ENCODE measurements around the gene ARMC3. TPM values are rescaled to one million over a fixed set of nuclear protein-coding genes. Genes with fewer than 3 reads are reported as not detected.

The ARMC3 gene
- total RNA-seq, 1 donor from 2014 or later = not detected

DNA sequence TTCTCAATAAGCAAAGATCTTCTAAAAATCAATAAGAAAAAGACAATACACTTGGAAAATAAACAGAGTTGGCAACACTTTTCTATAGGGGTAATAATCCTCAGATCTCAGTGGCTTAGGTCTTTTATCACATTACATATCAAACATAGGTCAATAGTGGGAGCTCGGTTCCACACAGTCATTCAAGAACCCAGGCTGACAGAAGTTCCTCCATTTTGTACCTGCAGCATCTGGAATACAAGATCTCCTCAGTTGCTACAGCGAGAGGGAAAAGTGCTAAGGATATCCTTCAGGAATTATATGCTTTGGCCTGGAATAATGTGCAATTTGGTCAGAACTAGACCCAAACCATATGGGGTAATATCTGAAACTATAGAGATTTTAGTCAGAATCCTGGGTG, 112.1 kb downstream of the ARMC3 start:
- intact Hi-C loops (cut with micrococcal nuclease) = no loop called here

DNA sequence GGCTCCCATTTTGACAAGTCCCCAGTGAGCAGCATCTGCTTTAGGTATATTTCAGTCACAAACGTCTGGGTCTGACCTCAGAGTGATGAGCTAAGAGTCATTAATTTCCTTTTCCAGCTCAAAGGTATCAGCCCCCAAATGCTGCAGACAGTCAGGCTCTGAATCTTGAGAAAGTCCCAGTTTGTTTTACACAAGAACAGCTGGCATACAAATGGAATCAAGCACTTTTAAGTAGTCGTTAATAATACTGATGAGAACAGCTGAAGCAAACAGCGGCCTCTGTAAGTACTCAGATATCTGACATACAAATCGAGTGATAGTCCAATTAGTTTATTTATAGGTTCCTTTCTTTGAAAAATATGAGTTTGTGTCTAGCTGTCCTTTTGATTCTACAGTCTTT, 118.2 kb downstream of the ARMC3 start:
- intact Hi-C loops (cut with micrococcal nuclease) = no loop called here

DNA sequence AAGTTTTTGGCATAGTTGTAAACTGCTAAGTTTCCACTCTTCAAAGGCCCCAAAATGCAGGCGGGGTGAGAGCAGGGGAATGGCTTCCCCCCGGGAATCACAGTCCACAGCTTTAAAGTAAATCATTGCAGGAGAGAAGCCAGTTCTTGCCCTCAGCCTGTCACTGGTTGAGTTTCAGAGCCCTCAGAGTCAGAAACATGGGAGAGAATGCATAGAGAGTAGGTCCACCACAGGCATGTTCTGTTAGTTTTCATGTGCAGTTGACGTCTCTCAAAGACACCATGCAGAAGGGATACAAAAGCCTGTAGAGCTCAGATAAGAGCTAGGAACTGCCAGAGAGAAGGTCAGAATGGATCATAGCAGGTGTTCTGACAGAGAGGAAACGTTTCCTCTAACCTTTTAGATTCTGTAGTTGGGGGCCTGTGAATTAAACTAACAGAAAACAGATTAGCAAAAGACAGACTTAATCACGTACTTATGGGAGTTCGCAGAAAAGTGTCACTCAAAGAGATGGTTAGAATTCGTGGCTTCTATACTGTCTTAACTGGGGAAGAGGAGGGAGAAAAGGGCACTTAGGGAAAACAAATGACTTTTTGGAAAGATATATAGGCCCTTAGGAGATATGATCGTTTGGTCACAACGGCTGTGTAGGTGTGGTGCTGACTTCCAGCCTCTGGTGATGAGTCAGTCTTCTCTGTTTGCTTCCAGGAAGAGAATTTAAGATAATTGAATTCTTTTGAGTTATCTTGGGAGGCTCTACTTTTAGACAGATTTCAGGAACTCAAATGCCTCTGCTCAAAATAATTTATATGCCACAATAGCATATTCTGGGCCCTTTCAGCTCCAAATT, 119.6 kb downstream of the ARMC3 start:
- intact Hi-C loops (cut with micrococcal nuclease) = no loop called here

DNA sequence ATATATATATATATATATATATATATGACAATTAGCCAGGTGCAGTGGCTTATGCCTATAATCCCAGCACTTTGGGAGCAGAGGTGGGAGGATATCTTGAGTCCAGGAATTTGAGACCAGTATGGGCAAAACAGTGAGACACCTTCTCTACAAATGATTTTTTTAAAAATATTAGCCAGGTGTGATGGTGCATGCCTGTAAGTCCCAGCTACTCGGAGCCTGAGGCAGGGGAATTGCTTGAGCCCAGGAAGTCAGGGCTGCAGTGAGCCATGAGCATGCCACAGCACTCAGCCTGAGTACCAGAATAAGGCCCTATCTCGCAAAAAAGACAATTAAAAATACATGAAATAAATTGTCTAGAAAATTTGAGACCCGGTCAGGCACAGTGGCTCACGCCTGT, 120.3 kb downstream of the ARMC3 start:
- intact Hi-C loops (cut with micrococcal nuclease) = no loop called here

DNA sequence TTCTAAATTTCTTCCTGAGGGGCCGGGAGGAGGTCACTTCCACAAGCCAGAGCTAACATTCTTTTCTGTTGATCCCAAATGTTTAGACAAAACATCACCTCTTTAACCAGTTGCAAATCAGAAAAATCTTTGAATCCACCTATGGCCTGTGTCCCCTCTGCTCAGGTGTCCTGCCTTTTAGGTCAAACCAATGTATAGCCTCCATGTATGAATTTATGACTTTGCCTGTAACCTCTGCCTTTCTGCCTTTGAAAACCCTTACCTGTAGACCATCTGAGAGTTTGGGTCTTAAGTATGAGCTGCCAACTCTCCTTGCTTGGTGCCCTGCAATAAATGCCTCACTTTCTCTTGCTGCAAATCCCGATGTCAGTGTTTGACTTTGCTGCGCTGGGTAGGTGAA, 123.4 kb downstream of the ARMC3 start:
- intact Hi-C loops (cut with micrococcal nuclease) = no loop called here

DNA sequence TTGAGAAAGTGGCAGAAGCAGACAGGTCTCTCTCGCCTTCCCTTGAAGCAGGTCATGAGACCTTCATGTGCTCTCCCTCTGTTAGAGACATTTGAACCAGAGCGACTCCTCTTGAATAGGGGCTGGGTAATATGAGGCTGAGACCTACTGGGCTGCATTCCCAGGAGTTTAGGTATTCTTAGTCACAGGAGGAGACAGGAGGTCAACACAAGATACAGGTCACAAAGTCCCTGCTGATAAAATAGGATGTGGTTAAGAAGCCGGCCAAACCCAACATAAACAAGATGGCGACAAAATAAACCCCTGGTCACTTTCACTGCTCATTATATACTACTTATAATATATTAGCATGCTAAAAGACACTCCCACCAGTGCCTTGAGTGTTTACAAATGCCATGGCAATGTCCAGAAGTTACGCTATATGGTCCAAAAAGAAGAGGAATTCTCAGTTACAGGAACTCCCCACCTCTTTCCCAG, 124.0 kb downstream of the ARMC3 start:
- intact Hi-C loops (cut with micrococcal nuclease) = no loop called here

DNA sequence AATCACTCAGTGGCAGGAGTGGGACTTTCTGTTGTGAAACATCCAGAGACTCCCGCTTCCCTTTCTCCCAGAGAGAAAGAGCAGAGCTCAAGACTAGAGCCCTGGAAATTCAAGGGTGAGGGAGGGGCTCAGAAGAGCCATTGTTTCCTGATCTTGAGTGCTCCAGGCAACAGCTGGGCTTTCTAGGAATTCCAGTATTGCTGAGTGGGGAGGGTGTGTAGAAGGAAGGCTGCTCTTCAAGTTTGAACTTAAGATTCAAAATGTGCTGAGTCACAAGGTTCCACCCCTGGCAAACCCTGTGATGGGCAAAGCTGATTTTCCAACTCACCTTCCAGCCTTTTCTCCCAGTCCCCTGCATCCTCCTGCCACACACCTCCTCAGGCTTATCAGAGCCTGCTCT, 125.2 kb downstream of the ARMC3 start:
- intact Hi-C loops (cut with micrococcal nuclease) = no loop called here

DNA sequence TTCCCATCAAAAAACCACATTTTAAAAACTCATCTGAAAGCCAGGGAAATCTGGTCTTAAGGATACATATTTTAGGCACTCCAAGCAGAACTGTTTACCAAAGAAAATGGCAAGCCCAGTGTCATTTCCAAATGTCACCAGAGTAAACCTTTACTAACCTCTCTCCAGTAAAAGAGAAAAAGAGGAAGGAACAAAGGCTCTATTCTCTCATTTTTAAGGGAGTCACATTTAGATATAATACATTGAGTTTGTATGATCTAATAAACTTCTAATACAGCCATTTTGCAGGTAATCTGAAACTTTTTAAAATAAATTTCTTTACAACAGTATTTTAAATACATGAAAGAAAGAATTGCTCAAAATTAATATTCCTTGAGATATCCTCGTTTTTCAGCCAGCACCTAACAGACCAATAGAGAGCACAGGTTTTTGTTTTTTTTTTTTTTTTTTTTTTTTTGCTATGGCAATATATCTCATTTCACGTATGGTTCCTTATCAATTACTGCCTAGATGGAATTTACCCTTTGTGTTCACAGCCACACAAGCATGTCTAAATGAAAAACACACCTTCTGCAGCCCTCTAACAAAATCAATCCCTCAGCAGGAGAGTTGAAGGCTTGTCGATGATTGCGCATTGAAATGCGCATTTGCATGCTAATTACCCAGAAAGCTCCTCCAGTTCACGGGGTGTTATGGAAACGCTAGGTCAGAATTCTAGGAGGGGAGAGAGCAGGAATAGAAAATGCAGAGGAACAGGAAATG, 127.8 kb downstream of the ARMC3 start:
- intact Hi-C loops (cut with micrococcal nuclease) = no loop called here

DNA sequence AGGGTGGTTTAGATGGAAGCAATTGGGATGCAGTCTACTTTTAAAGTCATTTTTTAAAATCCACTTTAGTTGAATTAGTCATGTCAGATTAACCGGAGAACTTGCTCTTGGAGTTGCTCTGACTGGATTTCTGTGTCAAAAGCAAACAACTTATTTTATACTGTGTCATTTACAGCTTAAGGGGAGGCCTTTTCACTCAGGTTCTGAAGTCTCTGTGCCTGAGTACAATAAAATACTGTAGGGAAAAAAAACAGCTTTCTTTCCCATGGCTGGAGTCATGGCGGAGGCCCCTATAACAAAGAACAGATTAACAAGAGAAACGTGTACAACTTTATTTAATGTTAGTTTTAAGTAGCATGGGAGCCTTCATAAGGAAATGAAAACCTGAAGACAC, 128.3 kb downstream of the ARMC3 start:
- intact Hi-C loops (cut with micrococcal nuclease) = no loop called here

DNA sequence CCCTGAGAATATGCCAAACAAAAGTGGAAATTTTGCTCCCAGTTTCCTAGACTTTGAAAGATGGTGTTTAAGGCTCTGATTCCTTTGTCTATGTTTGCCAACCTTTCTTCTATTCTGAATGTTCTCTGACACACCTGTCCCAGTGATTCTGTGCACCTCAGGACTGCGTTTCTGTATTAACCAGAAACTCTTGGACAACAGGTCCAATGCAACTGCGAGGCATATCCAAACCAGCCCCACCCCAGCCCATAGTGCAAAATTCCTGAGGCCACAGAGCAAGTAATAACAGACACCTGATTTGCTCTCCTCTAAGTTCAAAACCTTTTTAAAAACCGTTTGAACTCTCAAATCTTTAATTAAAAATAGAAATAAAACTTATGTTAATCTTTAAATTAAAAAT, 130.5 kb downstream of the ARMC3 start:
- intact Hi-C loops (cut with micrococcal nuclease) = no loop called here

DNA sequence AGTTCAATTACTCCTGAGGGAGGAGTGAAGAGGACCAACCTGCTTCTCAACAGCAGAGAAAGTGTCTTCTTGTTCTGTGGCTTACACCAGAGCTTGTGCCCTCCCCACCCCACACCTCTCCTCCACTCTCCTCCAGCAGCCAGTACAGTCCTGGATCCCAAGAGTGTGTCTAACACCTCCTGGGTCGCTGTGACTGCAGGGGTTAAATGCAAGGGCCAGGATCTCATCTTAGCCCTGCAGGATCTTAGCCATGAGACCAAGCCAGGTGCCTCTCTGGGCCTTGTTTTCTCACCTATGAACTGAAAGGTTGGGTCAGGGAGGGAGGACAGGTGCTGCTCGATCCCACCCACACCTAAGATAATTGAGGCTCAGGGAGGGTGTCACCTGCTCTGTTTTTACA, 133.1 kb downstream of the ARMC3 start:
- intact Hi-C loops (cut with micrococcal nuclease) = no loop called here

DNA sequence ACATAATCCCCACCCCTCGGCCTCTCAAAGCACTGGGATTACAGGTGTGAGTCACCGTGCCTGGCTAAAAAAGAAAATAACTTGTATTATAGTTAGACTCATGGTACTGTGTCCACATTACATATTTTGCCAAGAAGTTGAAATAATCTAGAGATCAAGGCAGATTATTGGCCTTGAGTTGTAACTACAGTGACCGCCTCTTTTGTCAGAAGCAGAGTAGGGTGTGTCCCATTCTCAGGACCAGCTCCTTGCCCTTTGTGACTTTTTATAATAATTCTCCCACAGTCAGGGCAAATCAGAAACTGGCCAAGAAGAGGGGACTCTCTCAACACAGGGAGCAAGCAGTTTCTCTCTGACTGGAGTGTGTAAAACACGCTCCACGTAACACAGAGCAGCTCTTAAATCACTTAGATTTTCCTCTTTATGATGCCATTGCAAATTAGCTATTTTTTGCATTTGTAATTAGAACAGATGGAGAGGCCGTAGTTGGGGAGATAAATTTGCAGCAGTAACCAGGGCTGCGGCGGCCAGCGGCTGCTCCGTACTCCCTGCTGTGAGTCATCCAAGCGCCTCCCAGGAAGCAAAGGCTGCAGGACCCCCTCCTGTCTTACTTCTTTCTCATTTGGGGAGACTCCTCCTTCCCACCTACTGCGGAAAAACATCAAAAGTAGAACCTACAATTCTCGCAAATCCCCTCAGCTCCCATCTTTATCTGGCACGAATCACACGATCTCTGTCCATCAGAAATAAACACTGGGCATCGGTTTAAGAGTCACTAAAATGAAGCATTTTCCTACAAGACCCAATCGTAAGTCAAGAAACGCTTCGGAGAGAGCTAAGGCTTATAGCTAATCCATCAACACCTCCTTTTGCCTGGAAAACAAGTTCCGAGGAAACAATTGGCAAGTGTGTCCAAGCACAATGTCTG, 135.5 kb downstream of the ARMC3 start:
- intact Hi-C loops (cut with micrococcal nuclease) = no loop called here

DNA sequence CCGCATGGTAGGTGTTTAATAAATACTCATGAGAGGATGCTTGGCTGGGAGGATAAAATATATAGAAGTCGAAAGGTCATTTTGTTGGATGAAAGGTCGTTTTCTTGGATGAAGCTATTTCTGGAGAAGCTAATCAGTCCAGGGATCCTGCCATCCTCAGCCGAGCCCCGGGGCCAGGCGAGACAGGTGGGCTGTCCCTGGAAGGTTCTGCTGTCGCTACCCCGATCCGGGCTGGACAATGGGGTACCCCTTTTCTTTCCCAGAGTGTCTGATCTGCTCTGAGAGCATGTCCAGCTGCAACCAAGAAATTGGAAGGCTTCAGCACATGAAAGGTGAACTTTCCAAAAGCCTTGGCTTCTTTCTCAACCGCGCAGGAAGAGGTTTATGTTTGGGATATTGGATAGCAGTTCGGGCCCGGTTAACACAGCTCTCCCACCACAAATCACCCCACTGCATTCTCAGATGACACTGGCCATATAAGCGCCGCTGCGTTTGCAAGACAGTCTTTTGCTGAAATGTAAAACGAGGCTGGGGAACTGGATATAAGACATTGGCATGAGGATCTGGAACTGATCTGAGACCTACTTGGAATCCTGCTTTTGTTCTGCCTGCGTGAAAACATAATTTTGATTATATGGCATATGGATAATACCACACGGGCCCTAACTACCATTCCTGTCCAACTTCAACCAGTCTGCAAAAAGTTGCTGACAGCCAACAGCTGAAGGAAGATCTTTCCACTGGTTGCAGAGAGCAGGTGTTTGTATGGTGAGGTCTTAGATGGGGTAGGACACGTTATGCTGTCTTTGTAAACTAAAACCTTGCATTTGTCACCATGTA, 136.3 kb downstream of the ARMC3 start:
- intact Hi-C loops (cut with micrococcal nuclease) = no loop called here

DNA sequence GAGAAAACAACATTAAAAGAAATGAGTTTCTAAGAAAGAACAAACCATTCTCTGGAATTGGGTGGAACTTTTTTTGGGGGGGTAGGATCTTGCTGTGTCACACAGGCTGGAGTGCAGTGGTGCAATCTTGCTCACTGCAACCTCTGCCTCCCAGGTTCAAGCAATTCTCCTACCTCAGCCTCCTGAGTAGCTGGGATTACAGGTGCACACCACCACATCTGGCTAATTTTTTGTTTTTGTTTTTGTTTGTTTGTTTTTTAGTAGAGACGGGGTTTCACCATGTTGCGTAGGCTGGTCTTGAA, 136.9 kb downstream of the ARMC3 start:
- intact Hi-C loops (cut with micrococcal nuclease) = loop anchor here (5.0 kb wide), 2 partner anchors 512 to 1072 kb away; no protein-coding TSS in a partner anchor

DNA sequence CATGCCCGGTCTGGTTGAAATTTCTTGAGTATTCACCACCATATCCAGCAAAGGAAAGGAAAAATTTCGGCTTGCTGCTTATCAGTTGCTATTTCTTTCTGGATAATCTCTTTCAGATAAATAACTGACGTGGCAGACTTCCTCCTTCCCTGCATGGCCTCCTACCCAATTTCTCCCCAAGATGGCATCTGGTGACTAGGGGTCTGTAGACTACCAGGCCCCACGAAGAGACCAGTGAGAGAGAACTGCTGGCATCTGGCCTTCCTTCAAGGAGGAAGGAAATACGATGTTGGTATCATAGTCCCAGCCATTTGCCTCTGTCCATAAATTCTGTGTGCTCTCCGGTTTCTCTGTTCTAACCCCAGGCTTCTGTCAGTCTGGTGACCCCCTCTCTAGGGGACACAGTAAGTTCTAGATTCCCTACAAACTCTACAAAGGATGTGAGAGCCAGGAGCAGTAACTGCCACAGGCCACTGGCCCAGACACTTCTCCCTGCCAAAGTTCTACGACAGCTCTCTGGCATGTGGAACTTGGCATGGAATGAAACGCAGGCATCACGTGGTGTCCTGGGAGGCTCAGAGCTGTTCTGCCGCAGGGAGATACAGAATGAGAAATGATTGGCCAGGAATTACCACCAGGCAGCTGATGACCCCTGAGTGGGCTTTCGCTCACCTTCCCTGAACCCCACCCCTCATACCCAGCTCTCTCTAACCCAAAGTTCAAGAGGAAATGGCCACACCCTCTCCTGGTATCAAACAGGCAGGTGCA, 137.5 kb downstream of the ARMC3 start:
- intact Hi-C loops (cut with micrococcal nuclease) = loop anchor here (5.0 kb wide), 2 partner anchors 513 to 1073 kb away; no protein-coding TSS in a partner anchor

DNA sequence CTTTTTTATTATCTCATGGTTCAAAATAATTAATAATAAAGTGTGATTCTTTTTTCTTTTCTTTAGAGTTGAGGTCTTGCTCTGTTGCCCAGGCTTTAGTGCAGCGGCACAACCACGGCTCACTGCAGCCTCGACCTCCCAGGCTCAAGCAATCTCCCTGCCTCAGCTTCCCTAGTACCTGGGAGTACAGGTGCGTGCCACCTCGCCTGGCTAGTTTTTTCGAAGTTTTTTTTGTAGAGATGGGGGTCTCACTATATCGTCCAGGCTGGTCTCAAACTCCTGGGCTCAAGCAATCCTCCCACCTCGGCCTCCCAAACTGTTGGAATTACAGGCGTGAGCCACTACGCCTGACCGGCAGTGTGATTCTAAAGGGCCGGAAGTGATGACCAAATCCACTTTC, 139.5 kb downstream of the ARMC3 start:
- intact Hi-C loops (cut with micrococcal nuclease) = loop anchor here (5.0 kb wide), 2 partner anchors 515 to 1075 kb away; no protein-coding TSS in a partner anchor

DNA sequence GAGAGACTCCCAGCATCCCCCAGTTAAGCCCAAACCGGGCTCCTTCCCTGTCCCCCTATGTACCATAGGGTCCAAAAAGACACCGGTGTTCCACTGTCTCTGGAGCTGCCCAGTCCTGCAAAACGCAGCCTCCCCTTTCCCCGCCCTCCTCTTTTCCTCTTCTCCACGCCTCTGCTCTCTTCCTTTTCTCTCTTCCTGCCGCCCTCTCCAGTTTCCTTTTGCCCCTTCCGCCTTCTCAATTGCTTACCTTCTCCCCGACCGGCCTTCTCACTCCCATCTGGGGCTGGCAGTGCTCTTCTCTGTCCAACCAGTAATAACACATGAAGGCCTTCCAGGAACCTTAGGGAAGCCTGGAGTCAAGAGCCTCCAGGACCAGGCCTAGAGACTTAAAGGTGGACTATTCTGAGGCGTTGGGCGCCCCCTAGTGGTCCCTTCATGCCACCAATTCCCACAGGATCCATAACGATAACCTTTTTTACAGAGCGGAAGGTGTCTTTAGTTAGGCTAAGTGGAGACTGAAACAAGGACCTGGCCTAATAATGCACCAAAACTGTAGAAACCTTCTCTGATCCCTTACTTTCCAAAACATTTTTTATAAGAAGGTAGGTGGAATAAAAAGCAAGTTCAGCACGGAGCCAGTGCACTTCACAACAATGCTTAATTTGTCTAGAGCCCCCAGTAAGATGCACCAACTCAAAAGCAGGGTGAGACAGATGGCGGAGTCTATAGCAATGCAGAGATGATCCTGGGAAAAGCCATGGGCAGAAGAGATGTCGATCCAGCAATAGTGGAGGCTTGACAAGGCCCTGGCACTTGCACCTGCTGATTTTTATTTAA, 140.3 kb downstream of the ARMC3 start:
- intact Hi-C loops (cut with micrococcal nuclease) = loop anchor here (2.0 to 5.0 kb wide), 3 partner anchors 516 to 1076 kb away; no protein-coding TSS in a partner anchor

DNA sequence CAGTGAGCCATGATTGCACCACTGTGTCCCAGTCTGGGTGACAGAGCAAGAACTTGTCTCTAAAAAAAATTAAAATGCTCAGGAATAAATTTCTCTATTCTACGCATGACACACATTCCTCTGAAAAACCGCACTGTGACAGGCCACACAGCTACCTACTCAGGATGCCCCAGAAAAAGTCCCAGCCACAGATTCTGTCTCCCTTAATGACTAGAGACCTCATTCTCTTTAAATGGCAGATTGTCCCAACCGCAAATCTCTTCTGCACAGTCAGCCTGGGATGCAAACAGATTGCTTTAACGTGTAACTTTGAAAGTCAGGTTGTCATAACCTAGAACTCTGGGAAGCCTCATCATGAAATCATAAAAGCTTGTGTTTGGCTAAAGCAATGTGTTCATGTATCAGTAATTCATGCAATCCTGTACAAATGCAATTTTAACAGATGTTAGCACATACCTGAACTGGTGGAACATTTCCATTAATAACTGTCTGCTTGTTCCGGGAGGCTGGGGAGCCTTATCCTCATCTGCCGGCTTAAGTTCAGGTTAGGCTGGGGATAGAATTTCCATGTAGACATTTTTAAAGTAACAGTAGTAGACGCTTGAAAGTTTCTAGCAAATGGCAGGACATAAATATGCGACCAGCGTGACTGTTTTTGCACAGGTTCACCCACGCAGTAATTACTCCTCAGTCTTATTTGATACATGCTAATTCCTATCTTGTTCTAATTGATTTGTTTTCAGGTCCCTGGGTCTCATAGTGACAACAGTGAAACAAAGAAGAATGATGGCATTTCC, 141.4 kb downstream of the ARMC3 start:
- intact Hi-C loops (cut with micrococcal nuclease) = loop anchor here (2.0 to 5.0 kb wide), 3 partner anchors 517 to 1077 kb away; no protein-coding TSS in a partner anchor

Measured in T-helper 2 cell treated with Interferon-gamma antibody and Interleukin-4, amounts not matched to agents 100 ng/mL and 5 ng/mL, for 36 hours (primary cell).